ENCODE results near the gene VAT1.
"Not testable (repeated sequence)": the region's sequence is repeated elsewhere in the genome, so short reads cannot be mapped to it uniquely, and the experiment has no call there.

VAT1 gene

GRCh38 chr17:43056051-43056450 lies 33.9 kb upstream of the VAT1 start:
- no peak for DNase-seq (ENCODE audit: low read depth)
- TF ChIP-seq, protein P1, sequence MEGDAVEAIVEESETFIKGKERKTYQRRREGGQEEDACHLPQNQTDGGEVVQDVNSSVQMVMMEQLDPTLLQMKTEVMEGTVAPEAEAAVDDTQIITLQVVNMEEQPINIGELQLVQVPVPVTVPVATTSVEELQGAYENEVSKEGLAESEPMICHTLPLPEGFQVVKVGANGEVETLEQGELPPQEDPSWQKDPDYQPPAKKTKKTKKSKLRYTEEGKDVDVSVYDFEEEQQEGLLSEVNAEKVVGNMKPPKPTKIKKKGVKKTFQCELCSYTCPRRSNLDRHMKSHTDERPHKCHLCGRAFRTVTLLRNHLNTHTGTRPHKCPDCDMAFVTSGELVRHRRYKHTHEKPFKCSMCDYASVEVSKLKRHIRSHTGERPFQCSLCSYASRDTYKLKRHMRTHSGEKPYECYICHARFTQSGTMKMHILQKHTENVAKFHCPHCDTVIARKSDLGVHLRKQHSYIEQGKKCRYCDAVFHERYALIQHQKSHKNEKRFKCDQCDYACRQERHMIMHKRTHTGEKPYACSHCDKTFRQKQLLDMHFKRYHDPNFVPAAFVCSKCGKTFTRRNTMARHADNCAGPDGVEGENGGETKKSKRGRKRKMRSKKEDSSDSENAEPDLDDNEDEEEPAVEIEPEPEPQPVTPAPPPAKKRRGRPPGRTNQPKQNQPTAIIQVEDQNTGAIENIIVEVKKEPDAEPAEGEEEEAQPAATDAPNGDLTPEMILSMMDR (IDR thresholded peaks at IDR 0.05; ENCODE audit: low read depth, low read length, missing control alignments), result no peak
- no peak overlapping the region for H3K4me3 ChIP-seq (ENCODE audit: low read depth, low read length)
- in situ Hi-C loops (cut with HindIII; ENCODE audit: low sequenced_read_pairs), result no loop called here

DNA sequence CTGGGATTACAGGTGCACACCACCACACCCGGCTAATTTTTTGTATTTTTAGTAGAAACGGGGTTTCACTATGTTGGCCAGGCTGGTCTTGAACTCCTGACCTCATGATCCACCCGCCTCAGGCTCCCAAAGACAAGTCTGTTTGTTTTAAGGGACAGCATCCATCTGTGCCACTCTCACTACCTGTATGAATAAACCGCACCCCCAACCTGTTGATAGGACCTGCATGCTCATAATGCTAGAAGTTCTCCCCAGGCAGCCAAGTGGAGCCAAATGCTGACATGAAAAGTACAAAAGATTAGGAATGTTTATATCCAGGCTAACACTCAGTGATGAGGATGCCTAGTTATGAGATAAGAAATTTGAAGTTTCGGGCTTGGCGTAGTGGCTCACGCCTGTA lies 30.8 kb upstream of the VAT1 start:
- H3K4me3 ChIP-seq (ENCODE audit: low read depth, low read length); DNase-seq (ENCODE audit: low read depth); in situ Hi-C loops (cut with HindIII; ENCODE audit: low sequenced_read_pairs): not testable (repeated sequence)

DNA sequence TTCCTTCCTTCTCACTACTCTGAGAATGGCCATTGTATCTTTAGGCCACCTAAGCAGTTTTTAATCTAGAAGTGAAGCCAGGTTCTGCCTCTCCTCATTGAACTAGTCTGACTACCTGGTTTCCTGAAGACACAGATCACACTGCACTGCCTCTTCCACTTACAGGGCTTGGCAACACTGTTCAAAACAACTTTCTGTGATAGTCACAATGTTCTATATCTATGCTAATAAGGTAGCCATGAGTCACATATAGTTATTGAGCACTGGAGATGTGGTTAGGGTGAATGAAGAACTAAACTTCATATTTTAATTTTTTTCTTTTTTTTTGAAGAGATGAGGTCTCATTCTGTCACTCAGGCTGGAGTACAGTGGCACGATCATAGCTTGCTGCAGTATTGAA lies 29.8 kb upstream of the VAT1 start:
- TF ChIP-seq, protein P1 (IDR thresholded peaks at IDR 0.05; ENCODE audit: low read depth, low read length, missing control alignments), result no peak
- no peak for DNase-seq (ENCODE audit: low read depth)
- no peak overlapping the region for H3K4me3 ChIP-seq (ENCODE audit: low read depth, low read length)
- in situ Hi-C loops (cut with HindIII; ENCODE audit: low sequenced_read_pairs), result no loop called here

- TF ChIP-seq, protein P1 (IDR thresholded peaks at IDR 0.05; ENCODE audit: low read depth, low read length, missing control alignments), result no peak
- in situ Hi-C loops (cut with HindIII; ENCODE audit: low sequenced_read_pairs), result loop anchor here (5.0 kb wide), 1 partner anchor 73 kb away; no protein-coding TSS in a partner anchor
- no peak overlapping the region for H3K4me3 ChIP-seq (ENCODE audit: low read depth, low read length)
- no peak for DNase-seq (ENCODE audit: low read depth)
Measured at GRCh38 chr17:43044024-43044423, 21.8 kb upstream of the VAT1 start.

DNA sequence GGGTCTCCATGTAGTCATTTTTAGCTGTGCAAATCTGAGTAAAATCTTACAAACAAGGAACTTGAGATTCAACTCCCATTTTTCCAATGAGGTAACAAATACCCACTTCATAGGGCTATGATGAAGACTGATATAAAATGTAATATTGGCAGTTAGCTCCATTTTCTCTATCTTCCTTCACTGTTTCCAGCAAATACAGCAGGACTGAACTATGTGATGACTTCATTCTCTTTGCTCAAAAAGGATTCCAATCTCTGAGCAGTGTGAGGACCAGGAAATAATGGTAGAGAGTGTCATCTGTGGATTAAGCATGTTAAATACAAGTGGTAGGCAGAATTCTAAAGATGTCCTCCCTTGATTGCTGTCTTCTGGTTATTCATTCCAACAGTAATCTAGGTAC lies 21.1 kb upstream of the VAT1 start:
- TF ChIP-seq, protein P1 (IDR thresholded peaks at IDR 0.05; ENCODE audit: low read depth, low read length, missing control alignments), result no peak
- in situ Hi-C loops (cut with HindIII; ENCODE audit: low sequenced_read_pairs), result loop anchor here (5.0 kb wide), 1 partner anchor 74 kb away; no protein-coding TSS in a partner anchor

DNA sequence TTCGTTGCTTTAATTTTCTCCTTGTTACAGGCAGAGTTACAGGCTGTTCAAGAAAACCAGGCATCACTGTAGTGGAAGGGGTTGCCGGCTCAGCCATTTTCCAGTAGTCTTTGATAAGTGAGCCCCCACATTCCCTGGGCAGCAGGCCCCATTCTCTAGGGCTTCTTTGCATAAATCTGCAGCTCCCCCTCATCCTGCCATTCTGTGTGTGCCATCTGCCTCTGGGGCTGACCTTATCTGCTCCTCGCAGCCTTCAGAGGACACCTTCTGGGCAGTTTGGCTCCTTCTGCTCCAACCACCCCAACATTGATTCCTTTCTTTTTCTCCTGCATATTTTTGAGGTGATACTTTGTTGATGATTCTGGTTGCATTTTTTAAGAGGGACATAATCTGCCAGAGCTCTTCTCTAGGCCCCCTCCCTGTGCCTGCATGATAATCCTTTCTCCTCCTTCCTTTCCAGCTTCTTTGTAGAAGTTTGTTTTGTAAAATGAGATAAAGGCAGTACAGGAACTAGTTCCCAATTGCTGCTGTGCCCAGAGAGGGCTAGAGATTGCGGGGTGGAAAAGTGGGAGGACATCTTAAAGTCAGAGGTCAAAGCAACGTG lies 19.9 kb upstream of the VAT1 start:
- no peak for DNase-seq (ENCODE audit: low read depth)
- in situ Hi-C loops (cut with HindIII; ENCODE audit: low sequenced_read_pairs), result loop anchor here (5.0 kb wide), 1 partner anchor 75 kb away; no protein-coding TSS in a partner anchor
- no peak overlapping the region for H3K4me3 ChIP-seq (ENCODE audit: low read depth, low read length)
- TF ChIP-seq, protein P1 (IDR thresholded peaks at IDR 0.05; ENCODE audit: low read depth, low read length, missing control alignments), result no peak

More for the DNA sequence above, 21.1 kb upstream of the VAT1 start:
- DNase-seq (ENCODE audit: low read depth), result no peak
- no peak overlapping the region for H3K4me3 ChIP-seq (ENCODE audit: low read depth, low read length)

DNA sequence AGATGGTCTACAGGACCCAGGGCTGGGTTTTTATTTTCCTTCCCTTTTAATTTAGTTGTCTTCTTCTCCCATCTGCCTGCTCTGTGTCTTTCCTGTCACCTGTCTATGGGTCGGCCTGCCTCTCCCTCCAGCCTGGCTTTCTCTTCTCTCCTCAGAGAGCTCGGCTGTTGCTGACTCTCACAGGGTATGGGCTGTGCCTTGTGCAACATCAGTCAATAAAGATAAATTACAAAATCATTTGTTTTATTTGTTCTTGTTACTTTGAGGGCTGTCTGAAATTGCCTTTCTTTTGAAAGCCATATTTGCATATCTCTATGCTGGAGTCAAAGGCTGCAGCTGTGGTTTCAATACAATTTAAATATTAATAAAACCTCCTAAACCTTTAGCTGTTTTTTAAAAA lies 18.5 kb upstream of the VAT1 start:
- no peak for DNase-seq (ENCODE audit: low read depth)
- in situ Hi-C loops (cut with HindIII; ENCODE audit: low sequenced_read_pairs), result loop anchor here (5.0 kb wide), 1 partner anchor 77 kb away; no protein-coding TSS in a partner anchor
- H3K4me3 ChIP-seq (ENCODE audit: low read depth, low read length), result no peak overlapping the region
- TF ChIP-seq, protein P1 (IDR thresholded peaks at IDR 0.05; ENCODE audit: low read depth, low read length, missing control alignments), result no peak

Measured in astrocyte of the cerebellum (primary cell).